B cell (primary cell): ENCODE data around the gene TMEM131L.

Experiments
- EZH2 ChIP-seq: IDR thresholded peaks from 2 replicates; pipeline ENCODE4 v1.6.1; 2012; ENCODE audit warnings: borderline replicate concordance, low read depth, mild to moderate bottlenecking, moderate library complexity, low read length; ENCODE audit not compliant: insufficient read depth, poor library complexity, severe bottlenecking
- TF ChIP-seq, protein P1 (sequence below): fragments of 200-600 bp; IDR thresholded peaks from one replicate; pipeline ENCODE4 v1.8.0; 2022; ENCODE audit warnings: antibody characterized with exemption, mild to moderate bottlenecking

DNA sequence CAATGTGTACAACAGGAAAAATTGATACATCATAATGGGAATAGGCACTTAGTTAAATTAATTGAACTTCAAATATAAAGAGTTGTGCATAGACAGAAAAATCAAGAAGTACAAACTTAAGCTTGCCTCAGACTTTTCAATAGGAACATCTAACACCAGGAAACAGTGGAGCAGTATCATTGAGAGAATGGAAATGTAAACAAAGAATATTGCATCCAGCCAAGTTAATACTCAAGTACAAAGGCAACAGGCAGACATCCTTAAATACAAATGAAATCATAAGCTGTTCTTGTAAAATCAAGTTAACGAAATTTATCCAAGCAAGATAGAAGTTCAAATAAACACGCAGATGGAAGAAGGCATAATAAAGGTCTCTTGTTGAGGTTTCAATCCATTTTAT, 146.7 kb downstream of the TMEM131L start:
- TF ChIP-seq, protein P1, sequence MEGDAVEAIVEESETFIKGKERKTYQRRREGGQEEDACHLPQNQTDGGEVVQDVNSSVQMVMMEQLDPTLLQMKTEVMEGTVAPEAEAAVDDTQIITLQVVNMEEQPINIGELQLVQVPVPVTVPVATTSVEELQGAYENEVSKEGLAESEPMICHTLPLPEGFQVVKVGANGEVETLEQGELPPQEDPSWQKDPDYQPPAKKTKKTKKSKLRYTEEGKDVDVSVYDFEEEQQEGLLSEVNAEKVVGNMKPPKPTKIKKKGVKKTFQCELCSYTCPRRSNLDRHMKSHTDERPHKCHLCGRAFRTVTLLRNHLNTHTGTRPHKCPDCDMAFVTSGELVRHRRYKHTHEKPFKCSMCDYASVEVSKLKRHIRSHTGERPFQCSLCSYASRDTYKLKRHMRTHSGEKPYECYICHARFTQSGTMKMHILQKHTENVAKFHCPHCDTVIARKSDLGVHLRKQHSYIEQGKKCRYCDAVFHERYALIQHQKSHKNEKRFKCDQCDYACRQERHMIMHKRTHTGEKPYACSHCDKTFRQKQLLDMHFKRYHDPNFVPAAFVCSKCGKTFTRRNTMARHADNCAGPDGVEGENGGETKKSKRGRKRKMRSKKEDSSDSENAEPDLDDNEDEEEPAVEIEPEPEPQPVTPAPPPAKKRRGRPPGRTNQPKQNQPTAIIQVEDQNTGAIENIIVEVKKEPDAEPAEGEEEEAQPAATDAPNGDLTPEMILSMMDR: no peak
- no peak for TF ChIP-seq EZH2
